Pancreas (tissue), 10 donors: ENCODE measurements around the gene MRTFB. TPM values are rescaled to one million over a fixed set of nuclear protein-coding genes. Genes with fewer than 3 reads are reported as not detected.

Experiments used
- ATAC-seq, 4 donors: fragments of 200-7000 bp; cut with Tn5 transposase; one replicate each; pipeline versions ENCODE4 v1.8.0 to v1.9.1; 2020; ENCODE audit warnings: mild to moderate bottlenecking in 4 of 4, moderate library complexity in 4 of 4
- DNase-seq, 6 donors: peaks; one replicate each; pipeline ENCODE4 v3.0.0-alpha.2; 2020
- FAIRE-seq: peaks from 2 replicates; lab custom pipeline; 2012; peaks lifted over from hg19 to GRCh38; lab: Jason Lieb, UNC
- H3K27ac ChIP-seq, 4 donors: fragments of 200-600 bp; sonication (generic); 1 replicate in 3 of 4; 2 replicates in 1 of 4; pipeline versions ENCODE4 v1.5.0 to v1.8.0; 2020
- H3K27me3 ChIP-seq, 4 donors: fragments of 200-600 bp; one replicate each; pipeline ENCODE4 v1.8.0; 2021
- H3K36me3 ChIP-seq, 3 donors: fragments of 200-600 bp; sonication (generic) in 1 of 3; one replicate each; pipeline versions ENCODE4 v1.5.0 to v1.8.0; 2020 to 2021
- H3K4me1 ChIP-seq, 3 donors: fragments of 200-600 bp; one replicate each; pipeline ENCODE4 v1.8.0; 2021
- H3K4me3 ChIP-seq, 4 donors: fragments of 200-600 bp; sonication (generic) in 2 of 4; one replicate each; pipeline versions ENCODE4 v1.5.0 to v1.8.0; 2020 to 2021
- H3K9me3 ChIP-seq, 4 donors: fragments of 200-600 bp; one replicate each; pipeline ENCODE4 v1.8.0; 2021
- CTCF ChIP-seq, 4 donors: fragments of 200-600 bp; sonication (generic) in 3 of 4; IDR thresholded peaks; one replicate each; pipeline versions ENCODE4 v1.5.0 to v1.8.0; 2021; ENCODE audit warnings: antibody characterized with exemption in 4 of 4
- WGBS, 2 donors: extraction: QIAGEN DNeasy Blood & Tissue Kit; methylation state at CpG; one replicate each; pipeline ENCODE4 v1.1.7; 2013; 5-methylcytosine and 5-hydroxymethylcytosine counted together
- intact Hi-C, 3 donors: fragments of 100-400 bp; cut with DNase I; formaldehyde crosslinking; loops; one replicate each; pipeline versions ENCODE4 v1.11.1 to v1.14.2; 2022
- polyA plus RNA-seq, 2 donors: library from polyadenylated mRNA; stranded (reverse); fragments of 200-250 nt; gene quantifications; one replicate each; pipeline ENCODE4 v1.2.3, GENCODE V29; 2013
- total RNA-seq, 6 donors: library from RNA; stranded (reverse); fragmentation: NEBNext Ultra II Directional in 4 of 6; extraction: Animal tissue kit (Norgen Biotek cat#: 25700) in 4 of 6; gene quantifications; one replicate each; pipeline versions ENCODE4 v1.2.1 to v1.2.4, GENCODE V29; 2021 to 2023
- donor health status: healthy with polysubstance abuse.
- donor health status: DM: no; HTN: no; CAD: no; lungs with moderate emphysema.
- donor health status: DM: no; HTN: no; CAD: no.
- donor health status: control.
- donor health status: control.
- donor health status: Bipolar disorder and iron deficiency.
- donor health status: DM: yes; HTN: yes; CAD: no.
- donor health status: DM: no; HTN: no; CAD: no.
- donor health status: DM: no; HTN: no; CAD: no.
- donor health status: DM: yes; HTN: yes; CAD: no.

The MRTFB gene
- total and polyA plus RNA-seq, 8 donors = 8.7 to 36.6 (median 24.4) TPM

- DNase-seq (peak in 2 of 6 donors; percentile 40 to 79), FAIRE-seq (no peak), ATAC-seq (peak in 2 of 4 donors; percentile 28 to 34)
- Histone ChIP-seq H3K36me3 (no peaks in the 10 kb centered on the region), H3K4me3 (peak overlapping the region; percentile 79 to 93 (median 91)), H3K27ac (peak overlapping the region; percentile 81 to 96 (median 89)), H3K27me3 (no peaks in the 10 kb centered on the region), H3K9me3 (no peaks in the 10 kb centered on the region), H3K4me1 (peaks cover 13 to 31% (median 18%) of the 10 kb centered on the region in 3 donors)
- intact Hi-C loops = no loop called here
- WGBS, 2 donors = 0% methylated on average over 30 to 32 of the region's 32 CpGs
- no peak for TF ChIP-seq CTCF (IDR thresholded peaks at IDR 0.05)
Observed at GRCh38 chr16:14071576-14072271, 605 bp downstream of the MRTFB start.

GRCh38 chr16:14072360-14072759 lies 1.2 kb downstream of the MRTFB start:
- WGBS, 2 donors = 58 to 67% methylated on average over 6 of the region's 6 CpGs
- Histone ChIP-seq H3K4me1 (peaks cover 13 to 31% (median 18%) of the 10 kb centered on the region in 3 donors), H3K27ac (peak overlapping the region; percentile 81 to 96 (median 89)), H3K27me3 (no peaks in the 10 kb centered on the region), H3K36me3 (no peaks in the 10 kb centered on the region), H3K4me3 (peak overlapping the region in 3 of 4 donors; percentile 79 to 93 (median 91)), H3K9me3 (no peaks in the 10 kb centered on the region)
- TF ChIP-seq CTCF (IDR thresholded peaks at IDR 0.05) = no peak
- DNase-seq (no peak), ATAC-seq (no peak), FAIRE-seq (no peak)
- intact Hi-C loops = no loop called here

- H3K36me3 ChIP-seq = peaks cover 0 to 4% (median 0%) of the 10 kb centered on the region in 3 donors
- DNase-seq = no peak
- H3K27ac ChIP-seq = no peak overlapping the region
- no peak for ATAC-seq
- WGBS, 2 donors = 7 to 12% methylated on average over 1 of the region's 1 CpG
- H3K9me3 ChIP-seq = peaks cover 0 to 2% (median 0%) of the 10 kb centered on the region in 4 donors
- no peaks in the 10 kb centered on the region for H3K27me3 ChIP-seq
- no peak overlapping the region for H3K4me3 ChIP-seq
- no peak for FAIRE-seq
- TF ChIP-seq CTCF (IDR thresholded peaks at IDR 0.05) = no peak
- intact Hi-C loops = no loop called here
- H3K4me1 ChIP-seq = peaks cover 13 to 35% (median 18%) of the 10 kb centered on the region in 3 donors
Observed at GRCh38 chr16:14074544-14074943, 3.4 kb downstream of the MRTFB start.

- Histone ChIP-seq H3K4me1 (peaks cover 3 to 21% (median 11%) of the 10 kb centered on the region in 3 donors), H3K27ac (no peak overlapping the region), H3K4me3 (no peak overlapping the region), H3K9me3 (peaks cover 0 to 4% (median 0%) of the 10 kb centered on the region in 4 donors), H3K27me3 (no peaks in the 10 kb centered on the region), H3K36me3 (peaks cover 0 to 5% (median 0%) of the 10 kb centered on the region in 3 donors)
- no peak for DNase-seq
- no peak for ATAC-seq
- no peak for TF ChIP-seq CTCF (IDR thresholded peaks at IDR 0.05)
- FAIRE-seq = no peak
- WGBS, 2 donors = 84 to 86% methylated on average over 2 of the region's 2 CpGs
- intact Hi-C loops = no loop called here
Observed at GRCh38 chr16:14077918-14078317, 6.8 kb downstream of the MRTFB start.

GRCh38 chr16:14086477-14086876 lies 15.4 kb downstream of the MRTFB start:
- DNase-seq = no peak
- H3K4me1 ChIP-seq = peaks cover 6 to 17% (median 16%) of the 10 kb centered on the region in 3 donors
- 83 to 87% methylated on average over 1 of the region's 1 CpG for WGBS, 2 donors

More at GRCh38 chr16:14086477-14086876, 15.4 kb downstream of the MRTFB start:
- H3K27ac ChIP-seq = no peak overlapping the region
- H3K9me3 ChIP-seq = no peaks in the 10 kb centered on the region
- no peak for FAIRE-seq
- no peaks in the 10 kb centered on the region for H3K27me3 ChIP-seq
- H3K36me3 ChIP-seq = no peaks in the 10 kb centered on the region
- ATAC-seq = no peak
- intact Hi-C loops = loop anchor here in 1 of 3 donors (10.0 kb wide), 1 partner anchor 98 kb away; no protein-coding TSS in a partner anchor
- H3K4me3 ChIP-seq = no peak overlapping the region
- TF ChIP-seq CTCF (IDR thresholded peaks at IDR 0.05) = no peak
